Measurements from ENCODE around the gene ZNF423. TPM values are rescaled to one million over a fixed set of nuclear protein-coding genes. Genes with fewer than 3 reads are reported as not detected.

Gene ZNF423
- polyA plus RNA-seq, 1 of the 3 experiments (the other 2 are of a cell fraction), result 1.2 TPM

- 17% methylated on average over 5 of the region's 5 CpGs for WGBS (ENCODE audit: low lambda C conversion rate)
- Histone ChIP-seq H3K4me1 (ENCODE audit: control insufficient read depth in 1 of 2, insufficient read depth in 2 of 2, low read depth in 1 of 2, low read length in 1 of 2) (peaks cover 0 to 44% of the 10 kb centered on the region in 2 experiments; a peak in 2 of 4 replicates), H3F3A (replicated peaks; ENCODE audit: insufficient read depth) (no peaks in the 10 kb centered on the region), H2AFZ (ENCODE audit: low read depth) (no peak overlapping the region), H3K9me2 (no peaks in the 10 kb centered on the region), H3K9me3 (no peaks in the 10 kb centered on the region), H4K20me1 (ENCODE audit: insufficient read depth) (no peaks in the 10 kb centered on the region), H3K9ac (no peak overlapping the region), H3K27me3 (ENCODE audit: insufficient read depth) (no peaks in the 10 kb centered on the region), H3K4me3 (ENCODE audit: low read depth in 2 of 2, low read length in 1 of 2) (no peak overlapping the region), H3K4me2 (no peak overlapping the region), H3K27ac (ENCODE audit: low read depth in 2 of 2, low read length in 1 of 2) (peak overlapping the region in 1 of 2 experiments; percentile 47; a peak in 1 of 4 replicates), H3K36me3 (replicated peaks in 1 of 2; ENCODE audit: control insufficient read depth in 1 of 2, insufficient read depth in 2 of 2, low read length in 1 of 2) (no peaks in the 10 kb centered on the region), H3K79me2 (ENCODE audit: insufficient read depth) (no peaks in the 10 kb centered on the region)
- no peak for TF ChIP-seq EZH2phosphoT487 (IDR thresholded peaks at IDR 0.05; ENCODE audit: borderline replicate concordance, low read depth)
- TF ChIP-seq TCF12 (IDR thresholded peaks at IDR 0.05), result no peak
- TF ChIP-seq ELF1 (IDR thresholded peaks at IDR 0.05), result no peak
- no peak for TF ChIP-seq FOSL2 (IDR thresholded peaks at IDR 0.05; ENCODE audit: borderline replicate concordance, low read depth)
- TF ChIP-seq JUND (IDR thresholded peaks at IDR 0.05), result no peak
- TF ChIP-seq SIN3A (IDR thresholded peaks at IDR 0.05; ENCODE audit: borderline replicate concordance, low read depth, low read length), result no peak
- no peak for TF ChIP-seq RFX5 (IDR thresholded peaks at IDR 0.05; ENCODE audit: low read length)
- no peak for TF ChIP-seq FOXM1 (IDR thresholded peaks at IDR 0.05; ENCODE audit: low read depth)
- no peak for TF ChIP-seq MAX (IDR thresholded peaks at IDR 0.05; ENCODE audit: low read depth)
- DNase-seq, result no peak
- ChIA-PET CTCF (interaction anchor here (0.8 to 2.8 kb wide), 8 partner anchors 13 to 314 kb away, joined by 3 to 15 read pairs (median 3); partner anchors contain the start of gene ZNF423), POLR2A (interaction anchor here (0.6 kb wide), 1 partner anchor 1669 kb away, joined by 3 read pairs; no protein-coding TSS in a partner anchor)
These were observed 247.8 kb downstream of the ZNF423 start for GRCh38 chr16:49608098-49608497.

GRCh38 chr16:49605536-49606254, 250.2 kb downstream of the ZNF423 start:
- H2AFZ ChIP-seq (ENCODE audit: low read depth), result no peak overlapping the region
- no peaks in the 10 kb centered on the region for H3K79me2 ChIP-seq (ENCODE audit: insufficient read depth)
- no peak overlapping the region for H3K9ac ChIP-seq
- H3K9me3 ChIP-seq, result no peaks in the 10 kb centered on the region
- H3K4me2 ChIP-seq, result no peak overlapping the region
- CTCF ChIA-PET, result interaction anchor here (1.2 to 2.6 kb wide), 4 partner anchors 13 to 316 kb away, joined by 3 to 12 read pairs (median 6); no protein-coding TSS in a partner anchor
- no peaks in the 10 kb centered on the region for H3K27me3 ChIP-seq (ENCODE audit: insufficient read depth)
- WGBS (ENCODE audit: low lambda C conversion rate), result 50% methylated on average over 14 of the region's 14 CpGs
- H3K4me3 ChIP-seq (ENCODE audit: low read depth in 2 of 2, low read length in 1 of 2), result no peak overlapping the region
- peaks cover 0 to 54% of the 10 kb centered on the region in 2 experiments; a peak in 2 of 4 replicates for H3K4me1 ChIP-seq (ENCODE audit: control insufficient read depth in 1 of 2, insufficient read depth in 2 of 2, low read depth in 1 of 2, low read length in 1 of 2)
- no peak for TF ChIP-seq POLR2AphosphoS5 (IDR thresholded peaks at IDR 0.05; ENCODE audit: low read depth, low read length)
- no peak for TF ChIP-seq TEAD4 (IDR thresholded peaks at IDR 0.05; ENCODE audit: borderline replicate concordance, insufficient read depth)
- no peak for TF ChIP-seq GATA2 (CRISPR knock-in tag; IDR thresholded peaks at IDR 0.05)
- TF ChIP-seq RCOR1 (IDR thresholded peaks at IDR 0.05; ENCODE audit: low read length), result no peak
- no peak for TF ChIP-seq FOSL2 (IDR thresholded peaks at IDR 0.05; ENCODE audit: borderline replicate concordance, low read depth)
- TF ChIP-seq RXRA (IDR thresholded peaks at IDR 0.05; ENCODE audit: borderline replicate concordance, low read depth), result no peak
- TF ChIP-seq EP300 (IDR thresholded peaks at IDR 0.05; ENCODE audit: borderline replicate concordance in 1 of 2, low read depth in 1 of 2, low read length in 1 of 2), result no peak
- no peak for TF ChIP-seq TCF12 (IDR thresholded peaks at IDR 0.05)
- POLR2A ChIA-PET, result no interaction called here
- H3F3A ChIP-seq (replicated peaks; ENCODE audit: insufficient read depth), result no peaks in the 10 kb centered on the region
- H3K36me3 ChIP-seq (replicated peaks in 1 of 2; ENCODE audit: control insufficient read depth in 1 of 2, insufficient read depth in 2 of 2, low read length in 1 of 2), result no peaks in the 10 kb centered on the region
- no peak overlapping the region; a peak in 1 of 4 replicates for H3K27ac ChIP-seq (ENCODE audit: low read depth in 2 of 2, low read length in 1 of 2)
- no peaks in the 10 kb centered on the region for H4K20me1 ChIP-seq (ENCODE audit: insufficient read depth)
- no peak for DNase-seq
- no peaks in the 10 kb centered on the region for H3K9me2 ChIP-seq
